Endothelial cell of umbilical vein (primary cell): Measurements from ENCODE around the gene BRI3.

Experiments
- EZH2 ChIP-seq: IDR thresholded peaks from 2 replicates; pipeline ENCODE4 v1.6.1; 2012; ENCODE audit warnings: borderline replicate concordance, low read depth, mild to moderate bottlenecking, moderate library complexity, low read length, inconsistent platforms; ENCODE audit not compliant: severe bottlenecking
- JUN ChIP-seq: IDR thresholded peaks from 2 replicates; pipeline ENCODE4 v1.6.1; 2011; ENCODE audit warnings: borderline replicate concordance, low read depth; ENCODE audit not compliant: insufficient read length, insufficient read depth
- POLR2A ChIP-seq: IDR thresholded peaks from 2 replicates; pipeline ENCODE4 v1.6.1; 2012; ENCODE audit warnings: low read depth, mild to moderate bottlenecking, control low read depth, low read length
- POLR2AphosphoS5 ChIP-seq: IDR thresholded peaks from 2 replicates; pipeline ENCODE4 v1.6.1; 2012; ENCODE audit warnings: low read depth, mild to moderate bottlenecking, control low read depth, low read length, moderate library complexity; ENCODE audit not compliant: insufficient read depth
- TF ChIP-seq, protein P1 (sequence below): IDR thresholded peaks from 2 replicates; pipeline ENCODE4 v1.6.1; 2011; ENCODE audit not compliant: insufficient read depth, insufficient read length
- TF ChIP-seq, protein P2 (sequence below), 2 donors: IDR thresholded peaks; 1 replicate in 1 of 2; 2 replicates in 1 of 2; pipeline ENCODE4 v1.5.1; 2011; ENCODE audit warnings: low read length in 2 of 2, mild to moderate bottlenecking in 2 of 2, moderate library complexity in 2 of 2, control low read depth in 1 of 2, inconsistent platforms in 1 of 2, low read depth in 1 of 2; ENCODE audit not compliant: insufficient read depth in 1 of 2; ENCODE audit errors: extremely low read depth in 1 of 2

DNA sequence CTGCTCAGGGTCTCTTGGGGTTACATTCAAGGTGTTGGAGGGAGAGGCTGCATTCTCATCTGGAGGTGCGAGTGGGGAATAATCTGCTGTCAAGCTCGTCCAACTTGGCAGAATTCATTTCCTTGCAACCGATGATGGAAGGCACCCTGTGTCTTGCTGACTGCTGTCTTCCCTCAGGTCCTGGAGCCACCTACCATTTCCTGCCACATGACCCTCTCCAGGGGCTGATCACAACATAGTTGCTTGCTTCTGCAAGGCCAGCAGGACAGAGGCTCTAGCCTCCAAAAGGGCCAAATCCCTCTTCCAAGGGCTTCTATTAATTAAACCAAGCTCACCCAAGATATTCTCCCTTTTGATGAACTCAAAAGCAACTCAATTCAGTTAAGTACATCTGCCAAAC lies 14.2 kb upstream of the BRI3 start:
- TF ChIP-seq, protein P1, sequence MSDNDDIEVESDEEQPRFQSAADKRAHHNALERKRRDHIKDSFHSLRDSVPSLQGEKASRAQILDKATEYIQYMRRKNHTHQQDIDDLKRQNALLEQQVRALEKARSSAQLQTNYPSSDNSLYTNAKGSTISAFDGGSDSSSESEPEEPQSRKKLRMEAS: no peak
- TF ChIP-seq EZH2 (no peak), POLR2A (no peak), POLR2AphosphoS5 (no peak), JUN (no peak)
- TF ChIP-seq, protein P2, sequence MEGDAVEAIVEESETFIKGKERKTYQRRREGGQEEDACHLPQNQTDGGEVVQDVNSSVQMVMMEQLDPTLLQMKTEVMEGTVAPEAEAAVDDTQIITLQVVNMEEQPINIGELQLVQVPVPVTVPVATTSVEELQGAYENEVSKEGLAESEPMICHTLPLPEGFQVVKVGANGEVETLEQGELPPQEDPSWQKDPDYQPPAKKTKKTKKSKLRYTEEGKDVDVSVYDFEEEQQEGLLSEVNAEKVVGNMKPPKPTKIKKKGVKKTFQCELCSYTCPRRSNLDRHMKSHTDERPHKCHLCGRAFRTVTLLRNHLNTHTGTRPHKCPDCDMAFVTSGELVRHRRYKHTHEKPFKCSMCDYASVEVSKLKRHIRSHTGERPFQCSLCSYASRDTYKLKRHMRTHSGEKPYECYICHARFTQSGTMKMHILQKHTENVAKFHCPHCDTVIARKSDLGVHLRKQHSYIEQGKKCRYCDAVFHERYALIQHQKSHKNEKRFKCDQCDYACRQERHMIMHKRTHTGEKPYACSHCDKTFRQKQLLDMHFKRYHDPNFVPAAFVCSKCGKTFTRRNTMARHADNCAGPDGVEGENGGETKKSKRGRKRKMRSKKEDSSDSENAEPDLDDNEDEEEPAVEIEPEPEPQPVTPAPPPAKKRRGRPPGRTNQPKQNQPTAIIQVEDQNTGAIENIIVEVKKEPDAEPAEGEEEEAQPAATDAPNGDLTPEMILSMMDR (IDR thresholded peaks at IDR 0.05; ENCODE audit: extremely low read depth in 1 of 2, insufficient read depth in 1 of 2, low read depth in 1 of 2, low read length in 2 of 2): no peak
